Panc1 (cell line): Measurements from ENCODE around the gene OSBPL10.

Experiments
- POLR2AphosphoS5 ChIP-seq: IDR thresholded peaks from 2 replicates; pipeline ENCODE4 v1.6.1; 2012; ENCODE audit warnings: mild to moderate bottlenecking, low read depth, low read length, moderate library complexity
- SIN3A ChIP-seq: IDR thresholded peaks from 2 replicates; pipeline ENCODE4 v1.6.1; 2012; ENCODE audit warnings: low read depth, mild to moderate bottlenecking, low read length, moderate library complexity, borderline replicate concordance; ENCODE audit not compliant: insufficient read depth
- TCF7L2 ChIP-seq: IDR thresholded peaks from 2 replicates; pipeline ENCODE4 v1.6.1; 2011; ENCODE audit warnings: mild to moderate bottlenecking, low read depth, low read length, inconsistent platforms
- TF ChIP-seq, protein P1 (sequence below): fragments of 450-650 bp; IDR thresholded peaks from 2 replicates; pipeline ENCODE4 v1.5.1; 2017; ENCODE audit warnings: mild to moderate bottlenecking

DNA sequence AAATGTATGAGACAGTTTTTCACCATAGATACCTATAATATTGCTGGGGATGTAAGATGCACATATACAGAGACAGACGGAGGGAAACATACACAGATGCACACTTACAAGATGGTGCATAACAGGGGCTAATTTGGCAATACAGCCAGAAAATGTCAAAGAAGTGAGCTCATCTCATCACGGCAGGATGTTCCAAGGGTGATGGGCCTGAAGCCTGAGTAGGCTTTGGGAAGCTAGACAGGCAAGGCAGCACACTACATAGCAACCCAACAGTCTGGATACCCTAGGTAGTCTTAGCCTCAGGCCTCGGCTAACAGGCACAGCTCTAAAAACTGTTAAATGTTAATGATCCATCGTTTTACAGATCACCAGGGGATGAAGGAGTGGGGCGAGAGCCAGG lies 148.5 kb downstream of the OSBPL10 start:
- TF ChIP-seq, protein P1, sequence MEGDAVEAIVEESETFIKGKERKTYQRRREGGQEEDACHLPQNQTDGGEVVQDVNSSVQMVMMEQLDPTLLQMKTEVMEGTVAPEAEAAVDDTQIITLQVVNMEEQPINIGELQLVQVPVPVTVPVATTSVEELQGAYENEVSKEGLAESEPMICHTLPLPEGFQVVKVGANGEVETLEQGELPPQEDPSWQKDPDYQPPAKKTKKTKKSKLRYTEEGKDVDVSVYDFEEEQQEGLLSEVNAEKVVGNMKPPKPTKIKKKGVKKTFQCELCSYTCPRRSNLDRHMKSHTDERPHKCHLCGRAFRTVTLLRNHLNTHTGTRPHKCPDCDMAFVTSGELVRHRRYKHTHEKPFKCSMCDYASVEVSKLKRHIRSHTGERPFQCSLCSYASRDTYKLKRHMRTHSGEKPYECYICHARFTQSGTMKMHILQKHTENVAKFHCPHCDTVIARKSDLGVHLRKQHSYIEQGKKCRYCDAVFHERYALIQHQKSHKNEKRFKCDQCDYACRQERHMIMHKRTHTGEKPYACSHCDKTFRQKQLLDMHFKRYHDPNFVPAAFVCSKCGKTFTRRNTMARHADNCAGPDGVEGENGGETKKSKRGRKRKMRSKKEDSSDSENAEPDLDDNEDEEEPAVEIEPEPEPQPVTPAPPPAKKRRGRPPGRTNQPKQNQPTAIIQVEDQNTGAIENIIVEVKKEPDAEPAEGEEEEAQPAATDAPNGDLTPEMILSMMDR, result no peak
- TF ChIP-seq POLR2AphosphoS5 (no peak), SIN3A (no peak), TCF7L2 (no peak)
